Erythroblast (primary cell): ENCODE data around the gene TTC7B.

ENCODE experiments used
- GATA1 ChIP-seq: IDR thresholded peaks from 2 replicates; pipeline ENCODE4 v1.6.1; 2011; ENCODE audit warnings: low read depth, mild to moderate bottlenecking, control low read depth, low read length, moderate library complexity
- POLR2A ChIP-seq: IDR thresholded peaks from 2 replicates; pipeline ENCODE4 v1.6.1; 2011; ENCODE audit warnings: mild to moderate bottlenecking, low read length

DNA sequence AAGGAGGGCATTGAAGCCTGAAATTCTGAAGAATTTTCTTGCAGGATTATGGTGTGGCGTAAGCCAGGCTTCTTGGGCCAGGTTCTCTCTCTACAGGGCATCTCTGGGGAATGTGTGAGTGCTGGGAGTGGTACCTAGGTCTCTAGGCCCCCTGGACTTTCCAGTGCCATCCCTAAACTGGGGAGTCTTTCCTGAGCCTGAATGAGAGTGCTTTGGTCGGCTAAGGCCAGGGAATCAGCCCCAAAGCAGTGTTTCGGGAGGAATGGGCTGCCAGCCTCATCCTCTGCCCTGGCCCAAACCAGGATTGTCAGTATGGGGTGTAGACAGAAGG lies 325.5 kb downstream of the TTC7B start:
- TF ChIP-seq POLR2A: no peak
- no peak for TF ChIP-seq GATA1
